ENCODE measurements around the gene ADAMTS10. TPM values are rescaled to one million over a fixed set of nuclear protein-coding genes. Genes with fewer than 3 reads are reported as not detected.
"Not testable (repeated sequence)": the region's sequence is repeated elsewhere in the genome, so short reads cannot be mapped to it uniquely, and the experiment has no call there.

ADAMTS10 gene
- total RNA-seq: 32.6 and 44.3 TPM in 2 replicates

GRCh38 chr19:8610041-8610935 lies at the start of gene ADAMTS10:
TSS of gene ADAMTS10 (minus strand) at chr19:8610715. CDS start at chr19:8605710, 5,005 bp downstream.
- DNase-seq (ENCODE audit: extremely low read depth, low read depth, low spot score): no peak

GRCh38 chr19:8659905-8660304 lies 49.4 kb upstream of the ADAMTS10 start:
- DNase-seq (ENCODE audit: extremely low read depth, low read depth, low spot score): no peak

GRCh38 chr19:8657869-8658268 lies 47.4 kb upstream of the ADAMTS10 start:
- DNase-seq (ENCODE audit: extremely low read depth, low read depth, low spot score): no peak

- no peak for DNase-seq (ENCODE audit: extremely low read depth, low read depth, low spot score)
These were observed 44.8 kb upstream of the ADAMTS10 start for GRCh38 chr19:8655340-8655709.

- DNase-seq (ENCODE audit: extremely low read depth, low read depth, low spot score): no peak
These were observed 44.2 kb upstream of the ADAMTS10 start for GRCh38 chr19:8654591-8655339.

GRCh38 chr19:8648240-8648639 lies 37.7 kb upstream of the ADAMTS10 start:
- no peak for DNase-seq (ENCODE audit: extremely low read depth, low read depth, low spot score)

- DNase-seq (ENCODE audit: extremely low read depth, low read depth, low spot score): no peak
These were observed 33.5 kb upstream of the ADAMTS10 start for GRCh38 chr19:8643860-8644653.

- DNase-seq (ENCODE audit: extremely low read depth, low read depth, low spot score): no peak
These were observed 32.0 kb upstream of the ADAMTS10 start for GRCh38 chr19:8642561-8642960.

- peak; percentile 31 for DNase-seq (ENCODE audit: extremely low read depth, low read depth, low spot score)
These were observed 31.5 kb upstream of the ADAMTS10 start for GRCh38 chr19:8641908-8642547.

GRCh38 chr19:8641221-8641907 lies 30.8 kb upstream of the ADAMTS10 start:
- DNase-seq (ENCODE audit: extremely low read depth, low read depth, low spot score): no peak

- DNase-seq (ENCODE audit: extremely low read depth, low read depth, low spot score): no peak
These were observed 30.0 kb upstream of the ADAMTS10 start for GRCh38 chr19:8640402-8641004.

GRCh38 chr19:8639821-8640401 lies 29.4 kb upstream of the ADAMTS10 start:
- DNase-seq (ENCODE audit: extremely low read depth, low read depth, low spot score): no peak

GRCh38 chr19:8638078-8638619 lies 27.6 kb upstream of the ADAMTS10 start:
- DNase-seq (ENCODE audit: extremely low read depth, low read depth, low spot score): no peak

GRCh38 chr19:8637070-8637469 lies 26.6 kb upstream of the ADAMTS10 start:
- DNase-seq (ENCODE audit: extremely low read depth, low read depth, low spot score): not testable (repeated sequence)

GRCh38 chr19:8635422-8635821 lies 24.9 kb upstream of the ADAMTS10 start:
- DNase-seq (ENCODE audit: extremely low read depth, low read depth, low spot score): no peak

GRCh38 chr19:8631425-8631819 lies 20.9 kb upstream of the ADAMTS10 start:
- DNase-seq (ENCODE audit: extremely low read depth, low read depth, low spot score): no peak

GRCh38 chr19:8630796-8631424 lies 20.4 kb upstream of the ADAMTS10 start:
- no peak for DNase-seq (ENCODE audit: extremely low read depth, low read depth, low spot score)

GRCh38 chr19:8629996-8630683 lies 19.6 kb upstream of the ADAMTS10 start, which contains the start of gene NFILZ:
TSS of gene NFILZ (plus strand) at chr19:8630633. CDS start at chr19:8676766, 46,133 bp downstream.
- no peak for DNase-seq (ENCODE audit: extremely low read depth, low read depth, low spot score)
